Measurements from ENCODE around the gene TOR1A. TPM values are rescaled to one million over a fixed set of nuclear protein-coding genes. Genes with fewer than 3 reads are reported as not detected.
A peak's percentile ranks its signal among the peaks of the same experiment; 100 is the strongest.

TOR1A gene
- total RNA-seq, 1 experiment from 2014 or later: 29.8 TPM

- H3K4me2 ChIP-seq (ENCODE audit: low read length): no peak overlapping the region
- no TSS peak for BruUV-seq (replicated peaks)
- ChIA-PET POLR2A (ENCODE audit: unreplicated experiment) (no interaction called here), CTCF (no interaction called here)
- no peak overlapping the region for H2AFZ ChIP-seq (ENCODE audit: low read length)
- H3K36me3 ChIP-seq (ENCODE audit: low read depth, low read length): no peaks in the 10 kb centered on the region
- H3K4me1 ChIP-seq (ENCODE audit: insufficient read depth, low read length): peaks cover 28% of the 10 kb centered on the region
- peaks cover 31% of the 10 kb centered on the region for H3K79me2 ChIP-seq (ENCODE audit: low read length)
- H3K4me3 ChIP-seq (ENCODE audit: low read length): no peak overlapping the region
- no peak overlapping the region for H3K9ac ChIP-seq (ENCODE audit: low read length)
- no peak for DNase-seq
- no peak for TF ChIP-seq CTCF (conservative IDR thresholded peaks at IDR 0.05; ENCODE audit: low read depth, low read length)
- no peak for TF ChIP-seq EZH2 (IDR thresholded peaks at IDR 0.05; ENCODE audit: low read length, unreplicated experiment)
- TF ChIP-seq EZH2phosphoT487 (IDR thresholded peaks at IDR 0.05; ENCODE audit: borderline replicate concordance, low read length): no peak
- H3K27me3 ChIP-seq (ENCODE audit: low read length): no peaks in the 10 kb centered on the region
- ATAC-seq: no peak
- H3K27ac ChIP-seq (ENCODE audit: low read length): no peak overlapping the region
- no peaks in the 10 kb centered on the region for H3K9me2 ChIP-seq (replicated peaks; ENCODE audit: low read length)
- no peaks in the 10 kb centered on the region for H3F3A ChIP-seq (ENCODE audit: low read length, unreplicated experiment)
- H4K20me1 ChIP-seq (ENCODE audit: low read length): no peaks in the 10 kb centered on the region
- intact Hi-C loops (cut with micrococcal nuclease): no loop called here
- no peaks in the 10 kb centered on the region for H3K9me3 ChIP-seq (ENCODE audit: low read length)
Measured at GRCh38 chr9:129840034-129840433, 16.1 kb upstream of the TOR1A start.

GRCh38 chr9:129839324-129840023, 15.5 kb upstream of the TOR1A start:
- TF ChIP-seq CTCF (conservative IDR thresholded peaks at IDR 0.05; ENCODE audit: low read depth, low read length) (no peak), EZH2phosphoT487 (IDR thresholded peaks at IDR 0.05; ENCODE audit: borderline replicate concordance, low read length) (no peak), EZH2 (IDR thresholded peaks at IDR 0.05; ENCODE audit: low read length, unreplicated experiment) (no peak)
- intact Hi-C loops (cut with micrococcal nuclease): no loop called here
- no TSS peak for BruUV-seq (replicated peaks)
- no peaks in the 10 kb centered on the region for H3K36me3 ChIP-seq (ENCODE audit: low read depth, low read length)
- H2AFZ ChIP-seq (ENCODE audit: low read length): no peak overlapping the region
- H3K27ac ChIP-seq (ENCODE audit: low read length): peak overlapping the region; percentile 77
- H3K27me3 ChIP-seq (ENCODE audit: low read length): no peaks in the 10 kb centered on the region
- no peaks in the 10 kb centered on the region for H3F3A ChIP-seq (ENCODE audit: low read length, unreplicated experiment)
- ChIA-PET CTCF (no interaction called here), POLR2A (ENCODE audit: unreplicated experiment) (interaction anchor here (0.5 to 0.6 kb wide), 2 partner anchors 100 to 767 kb away, joined by 3 read pairs; no protein-coding TSS in a partner anchor)
- H3K9me3 ChIP-seq (ENCODE audit: low read length): no peaks in the 10 kb centered on the region
- H3K9ac ChIP-seq (ENCODE audit: low read length): peak overlapping the region; percentile 18; the same call in 1 of the 2 replicates
- H3K9me2 ChIP-seq (replicated peaks; ENCODE audit: low read length): no peaks in the 10 kb centered on the region
- H4K20me1 ChIP-seq (ENCODE audit: low read length): no peaks in the 10 kb centered on the region
- no peak for DNase-seq
- H3K79me2 ChIP-seq (ENCODE audit: low read length): peaks cover 37% of the 10 kb centered on the region
- H3K4me1 ChIP-seq (ENCODE audit: insufficient read depth, low read length): peaks cover 28% of the 10 kb centered on the region
- H3K4me3 ChIP-seq (ENCODE audit: low read length): peak overlapping the region; percentile 31; the same call in 1 of the 2 replicates
- ATAC-seq: no peak
- peak overlapping the region; percentile 72 for H3K4me2 ChIP-seq (ENCODE audit: low read length)

GRCh38 chr9:129838707-129839259, 14.8 kb upstream of the TOR1A start:
- peak; percentile 91 for DNase-seq
- H3K9ac ChIP-seq (ENCODE audit: low read length): peak overlapping the region; percentile 18; the same call in 1 of the 2 replicates
- peak overlapping the region; percentile 31; the same call in 1 of the 2 replicates for H3K4me3 ChIP-seq (ENCODE audit: low read length)
- no peaks in the 10 kb centered on the region for H3K27me3 ChIP-seq (ENCODE audit: low read length)
- intact Hi-C loops (cut with micrococcal nuclease): loop anchor here (1.0 kb wide), 1 partner anchor 47 kb away; no protein-coding TSS in a partner anchor
- H3F3A ChIP-seq (ENCODE audit: low read length, unreplicated experiment): no peaks in the 10 kb centered on the region
- peak; percentile 81 for ATAC-seq
- POLR2A ChIA-PET (ENCODE audit: unreplicated experiment): interaction anchor here (0.5 to 0.6 kb wide), 2 partner anchors 101 to 768 kb away, joined by 3 read pairs; no protein-coding TSS in a partner anchor
- no TSS peak for BruUV-seq (replicated peaks)
- no peaks in the 10 kb centered on the region for H3K9me3 ChIP-seq (ENCODE audit: low read length)
- H4K20me1 ChIP-seq (ENCODE audit: low read length): no peaks in the 10 kb centered on the region
- H3K79me2 ChIP-seq (ENCODE audit: low read length): peaks cover 44% of the 10 kb centered on the region
- peak overlapping the region; percentile 18; the same call in 1 of the 2 replicates for H2AFZ ChIP-seq (ENCODE audit: low read length)
- no peak for TF ChIP-seq EZH2phosphoT487 (IDR thresholded peaks at IDR 0.05; ENCODE audit: borderline replicate concordance, low read length)
- no peak for TF ChIP-seq EZH2 (IDR thresholded peaks at IDR 0.05; ENCODE audit: low read length, unreplicated experiment)
- TF ChIP-seq CTCF (conservative IDR thresholded peaks at IDR 0.05; ENCODE audit: low read depth, low read length): no peak
- peak overlapping the region; percentile 77 for H3K27ac ChIP-seq (ENCODE audit: low read length)
- H3K4me1 ChIP-seq (ENCODE audit: insufficient read depth, low read length): peaks cover 31% of the 10 kb centered on the region
- H3K36me3 ChIP-seq (ENCODE audit: low read depth, low read length): no peaks in the 10 kb centered on the region
- CTCF ChIA-PET: no interaction called here
- no peaks in the 10 kb centered on the region for H3K9me2 ChIP-seq (replicated peaks; ENCODE audit: low read length)
- H3K4me2 ChIP-seq (ENCODE audit: low read length): peak overlapping the region; percentile 72

Data from PC-3 (cell line).